ENCODE measurements around the gene BASP1. TPM values are rescaled to one million over a fixed set of nuclear protein-coding genes. Genes with fewer than 3 reads are reported as not detected.

The BASP1 gene
- total and polyA plus RNA-seq, 10 of the 15 experiments (the other 5 are each of a cell fraction or from before 2014, with no cell fraction given) = 27.3 to 190 (median 102) TPM

DNA sequence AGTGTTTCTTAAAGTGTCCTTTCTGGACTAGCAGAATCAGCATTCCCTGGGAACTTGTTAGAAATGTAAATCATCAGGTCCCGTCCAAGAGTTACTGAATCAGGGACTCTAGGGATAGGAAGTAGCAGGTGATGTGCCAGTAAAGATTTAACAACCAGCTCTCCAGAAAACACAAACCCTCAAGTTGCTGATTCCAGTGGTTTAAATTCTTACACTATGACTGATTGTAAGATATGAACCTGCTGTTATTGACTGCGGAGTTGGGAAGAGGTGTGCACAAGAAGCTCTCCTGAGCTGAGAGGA lies 39.1 kb upstream of the BASP1 start:
- ChIA-PET SMC1A (ENCODE audit: uncharacterized antibody, unreplicated experiment) (no interaction called here), RAD21 (ENCODE audit: unreplicated experiment) (no interaction called here), CTCF (interaction anchor here (1.0 kb wide), 1 partner anchor 47 kb away, joined by 3 read pairs; no protein-coding TSS in a partner anchor), POLR2A (no interaction called here)
- no peak overlapping the region for H3K9ac ChIP-seq (ENCODE audit: control insufficient read depth, insufficient read depth, low read length)
- H3K4me3 ChIP-seq = no peak overlapping the region
- in situ Hi-C loops (cut with MboI) = no loop called here
- ATAC-seq (no peak), FAIRE-seq (no peak), DNase-seq (ENCODE audit: low read depth, low spot score) (no peak)
- intact Hi-C loops (cut with micrococcal nuclease; ENCODE audit: unreplicated experiment) = no loop called here
- H3K27ac ChIP-seq (ENCODE audit: control insufficient read depth, insufficient read depth) = no peak overlapping the region
- no peaks in the 10 kb centered on the region for H3K27me3 ChIP-seq (replicated peaks in 1 of 2; ENCODE audit: control insufficient read depth in 2 of 2, insufficient read depth in 2 of 2, low read length in 1 of 2)
- H2AFZ ChIP-seq (ENCODE audit: control insufficient read depth, low read depth, low read length) = no peak overlapping the region
- TF ChIP-seq BRCA1 (IDR thresholded peaks at IDR 0.05; ENCODE audit: low read depth, low read length) (no peak), ZNF274 (IDR thresholded peaks at IDR 0.05; ENCODE audit: insufficient read depth, insufficient read length) (no peak), TCF7 (IDR thresholded peaks at IDR 0.05; ENCODE audit: borderline replicate concordance) (no peak), RELA (IDR thresholded peaks at IDR 0.05; ENCODE audit: borderline replicate concordance, partially characterized antibody) (no peak), SPI1 (IDR thresholded peaks at IDR 0.05; ENCODE audit: borderline replicate concordance, insufficient read depth, low read depth, low read length) (no peak), YY1 (IDR thresholded peaks at IDR 0.05; ENCODE audit: low read depth, low read length) (no peak), EGR1 (IDR thresholded peaks at IDR 0.05; ENCODE audit: borderline replicate concordance in 1 of 2, low read depth in 2 of 2, low read length in 2 of 2) (no peak), PAX5 (IDR thresholded peaks at IDR 0.05; ENCODE audit: borderline replicate concordance, low read depth, low read length) (no peak), SIX5 (IDR thresholded peaks at IDR 0.05; ENCODE audit: low read depth, low read length, severe bottlenecking) (no peak), RUNX3 (IDR thresholded peaks at IDR 0.05; ENCODE audit: low read length) (no peak), RCOR1 (conservative IDR thresholded peaks at IDR 0.05; ENCODE audit: low read depth, low read length) (no peak), NFYA (IDR thresholded peaks at IDR 0.05; ENCODE audit: borderline replicate concordance, low read depth, low read length) (no peak)
- TF ChIP-seq, protein P1, sequence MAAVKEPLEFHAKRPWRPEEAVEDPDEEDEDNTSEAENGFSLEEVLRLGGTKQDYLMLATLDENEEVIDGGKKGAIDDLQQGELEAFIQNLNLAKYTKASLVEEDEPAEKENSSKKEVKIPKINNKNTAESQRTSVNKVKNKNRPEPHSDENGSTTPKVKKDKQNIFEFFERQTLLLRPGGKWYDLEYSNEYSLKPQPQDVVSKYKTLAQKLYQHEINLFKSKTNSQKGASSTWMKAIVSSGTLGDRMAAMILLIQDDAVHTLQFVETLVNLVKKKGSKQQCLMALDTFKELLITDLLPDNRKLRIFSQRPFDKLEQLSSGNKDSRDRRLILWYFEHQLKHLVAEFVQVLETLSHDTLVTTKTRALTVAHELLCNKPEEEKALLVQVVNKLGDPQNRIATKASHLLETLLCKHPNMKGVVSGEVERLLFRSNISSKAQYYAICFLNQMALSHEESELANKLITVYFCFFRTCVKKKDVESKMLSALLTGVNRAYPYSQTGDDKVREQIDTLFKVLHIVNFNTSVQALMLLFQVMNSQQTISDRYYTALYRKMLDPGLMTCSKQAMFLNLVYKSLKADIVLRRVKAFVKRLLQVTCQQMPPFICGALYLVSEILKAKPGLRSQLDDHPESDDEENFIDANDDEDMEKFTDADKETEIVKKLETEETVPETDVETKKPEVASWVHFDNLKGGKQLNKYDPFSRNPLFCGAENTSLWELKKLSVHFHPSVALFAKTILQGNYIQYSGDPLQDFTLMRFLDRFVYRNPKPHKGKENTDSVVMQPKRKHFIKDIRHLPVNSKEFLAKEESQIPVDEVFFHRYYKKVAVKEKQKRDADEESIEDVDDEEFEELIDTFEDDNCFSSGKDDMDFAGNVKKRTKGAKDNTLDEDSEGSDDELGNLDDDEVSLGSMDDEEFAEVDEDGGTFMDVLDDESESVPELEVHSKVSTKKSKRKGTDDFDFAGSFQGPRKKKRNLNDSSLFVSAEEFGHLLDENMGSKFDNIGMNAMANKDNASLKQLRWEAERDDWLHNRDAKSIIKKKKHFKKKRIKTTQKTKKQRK (IDR thresholded peaks at IDR 0.05; ENCODE audit: low read depth, low read length) = no peak
- TF ChIP-seq, protein P2, sequence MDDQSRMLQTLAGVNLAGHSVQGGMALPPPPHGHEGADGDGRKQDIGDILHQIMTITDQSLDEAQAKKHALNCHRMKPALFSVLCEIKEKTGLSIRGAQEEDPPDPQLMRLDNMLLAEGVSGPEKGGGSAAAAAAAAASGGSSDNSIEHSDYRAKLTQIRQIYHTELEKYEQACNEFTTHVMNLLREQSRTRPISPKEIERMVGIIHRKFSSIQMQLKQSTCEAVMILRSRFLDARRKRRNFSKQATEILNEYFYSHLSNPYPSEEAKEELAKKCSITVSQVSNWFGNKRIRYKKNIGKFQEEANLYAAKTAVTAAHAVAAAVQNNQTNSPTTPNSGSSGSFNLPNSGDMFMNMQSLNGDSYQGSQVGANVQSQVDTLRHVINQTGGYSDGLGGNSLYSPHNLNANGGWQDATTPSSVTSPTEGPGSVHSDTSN (IDR thresholded peaks at IDR 0.05; ENCODE audit: insufficient replicate concordance, low read depth, low read length) = no peak
- TF ChIP-seq, protein P3, sequence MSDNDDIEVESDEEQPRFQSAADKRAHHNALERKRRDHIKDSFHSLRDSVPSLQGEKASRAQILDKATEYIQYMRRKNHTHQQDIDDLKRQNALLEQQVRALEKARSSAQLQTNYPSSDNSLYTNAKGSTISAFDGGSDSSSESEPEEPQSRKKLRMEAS (IDR thresholded peaks at IDR 0.05; ENCODE audit: low read depth, low read length) = no peak
- no TSS peak for BruUV-seq (replicated peaks)
- H3K79me2 ChIP-seq (ENCODE audit: control insufficient read depth, insufficient read depth, low read length) = no peaks in the 10 kb centered on the region
- no peaks in the 10 kb centered on the region for H3K4me1 ChIP-seq (ENCODE audit: control insufficient read depth, insufficient read depth, low read length)
- no peak overlapping the region for H3K4me2 ChIP-seq (ENCODE audit: control insufficient read depth, insufficient read depth)
- H3K9me3 ChIP-seq (replicated peaks; ENCODE audit: control insufficient read depth, insufficient read depth, low read length) = no peaks in the 10 kb centered on the region
- no peaks in the 10 kb centered on the region for H3K36me3 ChIP-seq (ENCODE audit: control insufficient read depth in 2 of 2, insufficient read depth in 2 of 2, low read length in 1 of 2)
- WGBS (ENCODE audit: insufficient coverage, insufficient replicate concordance, low lambda C conversion rate, missing lambda C conversion rate) = 19% methylated on average over 2 of the region's 2 CpGs
- no peaks in the 10 kb centered on the region for H4K20me1 ChIP-seq (ENCODE audit: control insufficient read depth, insufficient read depth)
